Daoy (cell line): Measurements from ENCODE around the gene ATP5ME. TPM values are rescaled to one million over a fixed set of nuclear protein-coding genes. Genes with fewer than 3 reads are reported as not detected.
"Not testable (repeated sequence)": the region's sequence is repeated elsewhere in the genome, so short reads cannot be mapped to it uniquely, and the experiment has no call there.

Experiments
- DNase-seq: peaks from one replicate; pipeline ENCODE4 v3.0.0-alpha.2; 2015; ENCODE audit warnings: low read depth
- total RNA-seq: library from RNA; depleted of rRNA; stranded (reverse); fragments of >200 nt; shearing (Covaris generic); gene quantifications from 2 replicates; pipeline ENCODE4 v1.2.3, GENCODE V29; 2014

ATP5ME gene
- total RNA-seq, 1 experiment from 2014 or later, result 109 TPM

DNA sequence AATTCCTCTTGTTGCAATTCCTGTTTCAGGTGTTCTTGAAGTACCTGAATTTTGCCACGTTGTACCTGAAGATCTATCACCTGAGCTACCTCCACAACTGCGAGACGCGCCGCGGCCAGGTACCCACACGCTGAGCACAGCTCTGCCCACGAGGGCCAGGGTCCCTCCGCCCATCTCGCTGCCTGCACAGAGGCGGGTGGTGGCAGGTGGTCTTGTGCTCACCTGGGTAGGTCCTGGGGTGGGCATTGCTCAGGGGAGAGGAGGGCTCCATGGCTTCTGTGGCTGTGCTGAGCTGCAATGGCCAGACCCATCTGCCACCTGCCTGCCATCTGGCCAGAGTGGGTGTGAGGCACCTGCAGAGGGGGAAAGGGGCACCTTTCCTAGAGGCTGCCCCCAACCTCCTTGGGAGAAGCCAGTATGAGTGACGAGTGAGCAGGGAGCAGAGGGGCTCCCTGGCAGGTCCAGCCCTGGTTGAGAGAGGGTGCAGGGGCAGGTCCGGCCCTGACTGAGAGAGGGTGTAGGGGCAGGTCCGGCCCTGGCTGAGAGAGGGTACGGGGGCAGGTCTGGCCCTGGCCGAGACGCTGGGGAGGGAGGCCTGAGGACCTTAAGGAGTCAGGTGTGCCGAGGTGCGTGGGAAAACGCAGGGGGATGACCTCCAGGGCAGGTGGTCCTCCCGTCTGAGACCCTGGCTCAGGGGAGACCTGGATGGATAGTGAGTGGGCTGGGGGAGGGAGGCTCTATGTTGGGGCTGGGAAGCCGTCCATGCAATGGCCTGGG, 38.0 kb downstream of the ATP5ME start:
- DNase-seq, result no peak

DNA sequence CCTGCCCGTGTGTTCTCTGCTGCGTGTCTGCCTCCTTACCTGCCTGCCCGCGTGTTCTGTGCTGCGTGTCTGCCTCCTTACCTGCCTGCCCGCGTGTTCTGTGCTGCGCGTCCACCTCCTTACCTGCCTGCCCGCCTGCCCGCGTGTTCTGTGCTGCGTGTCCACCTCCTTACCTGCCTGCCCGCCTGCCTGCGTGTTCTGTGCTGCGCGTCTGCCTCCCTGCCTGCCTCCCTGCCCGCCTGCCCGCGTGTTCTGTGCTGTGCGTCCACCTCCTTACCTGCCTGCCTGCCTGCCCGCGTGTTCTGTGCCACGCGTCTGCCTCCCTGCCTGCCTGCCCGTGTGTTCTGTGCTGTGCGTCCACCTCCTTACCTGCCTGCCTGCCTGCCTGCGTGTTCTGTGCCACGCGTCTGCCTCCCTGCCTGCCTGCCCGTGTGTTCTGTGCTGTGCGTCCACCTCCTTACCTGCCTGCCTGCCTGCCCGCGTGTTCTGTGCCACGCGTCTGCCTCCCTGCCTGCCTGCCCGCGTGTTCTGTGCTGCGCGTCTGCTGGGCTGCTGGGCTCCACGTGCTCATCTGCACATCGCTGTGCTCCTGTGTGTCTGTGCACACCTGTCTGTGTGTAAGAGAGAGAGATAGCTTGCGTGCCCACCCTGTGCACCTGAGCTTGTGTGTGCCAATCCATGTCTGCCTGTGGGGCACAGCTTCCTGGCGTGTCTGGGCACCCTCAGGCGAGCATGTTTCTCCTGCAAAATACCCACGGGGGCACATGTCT, 38.8 kb downstream of the ATP5ME start:
- DNase-seq, result not testable (repeated sequence)

- DNase-seq, result no peak
Measured at GRCh38 chr4:634599-634985, 39.5 kb downstream of the ATP5ME start.

DNA sequence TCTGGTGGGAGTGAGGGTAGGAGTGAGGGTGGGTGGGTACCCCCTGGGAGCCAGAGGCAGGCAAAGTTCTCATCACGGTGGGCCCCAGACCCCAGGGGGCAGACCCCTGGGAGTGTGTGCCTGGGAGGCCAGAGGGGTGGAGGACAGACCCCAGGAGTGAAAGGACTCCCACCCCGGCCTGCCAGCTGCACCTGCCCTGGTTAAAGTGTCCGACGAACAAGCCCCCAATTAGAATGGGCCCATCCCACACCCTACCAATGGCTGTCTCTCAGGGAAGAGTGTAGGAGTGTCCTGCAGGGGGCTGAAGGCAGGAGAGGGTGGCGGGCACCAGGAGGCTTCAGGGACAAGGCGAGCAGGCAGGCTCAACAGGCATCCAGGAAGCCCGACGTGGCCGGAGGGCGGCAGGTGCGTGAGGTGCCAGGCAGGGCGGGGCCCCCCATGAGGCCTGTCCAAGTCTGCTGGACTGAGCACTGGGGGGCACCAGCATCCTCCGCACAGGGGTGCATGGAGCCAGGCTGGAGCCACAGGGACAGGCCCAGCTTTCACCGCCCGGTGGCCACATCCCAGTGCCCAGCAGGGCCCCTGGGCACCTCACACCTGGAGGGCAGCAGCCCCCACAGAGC, 40.0 kb downstream of the ATP5ME start:
- DNase-seq, result no peak

DNA sequence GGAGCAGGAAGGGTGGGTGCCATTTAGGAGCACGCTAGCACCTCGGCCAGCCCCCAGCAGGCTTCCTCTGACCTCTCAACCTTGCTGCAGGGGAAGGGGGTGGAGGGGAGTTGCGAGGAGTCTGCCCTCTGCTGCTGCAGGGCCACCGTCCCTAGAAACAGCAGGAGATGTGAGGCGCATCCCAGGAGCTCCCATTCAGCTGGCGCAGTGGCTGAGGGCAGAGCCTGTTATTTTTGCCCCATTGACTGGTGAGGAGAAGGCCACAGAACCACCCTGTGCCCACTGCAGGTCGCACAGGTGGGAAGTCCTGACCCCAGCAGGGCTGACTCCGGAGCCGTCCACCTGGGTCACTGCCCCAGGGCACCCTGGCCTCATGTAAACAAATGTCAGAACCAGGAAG, 40.7 kb downstream of the ATP5ME start:
- no peak for DNase-seq

DNA sequence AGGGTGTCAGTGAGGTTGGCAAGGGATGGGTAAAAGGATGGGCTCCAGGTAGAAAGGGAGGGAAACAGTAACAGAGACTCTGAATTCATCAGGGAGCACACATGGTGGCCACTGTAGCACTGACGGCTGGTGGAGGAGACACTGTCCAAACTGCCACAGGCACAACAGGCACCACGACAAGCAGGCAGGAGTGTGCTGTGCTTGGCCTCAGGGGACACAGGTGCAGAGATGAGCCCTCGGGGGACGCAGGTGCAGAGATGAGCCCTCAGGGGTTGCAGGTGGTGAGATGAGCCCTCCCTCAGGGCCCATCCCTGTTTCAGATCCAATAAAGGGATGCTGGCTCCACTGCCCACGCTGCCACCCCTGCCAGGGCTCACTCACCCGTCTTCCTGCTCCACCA, 41.1 kb downstream of the ATP5ME start:
- DNase-seq, result no peak

DNA sequence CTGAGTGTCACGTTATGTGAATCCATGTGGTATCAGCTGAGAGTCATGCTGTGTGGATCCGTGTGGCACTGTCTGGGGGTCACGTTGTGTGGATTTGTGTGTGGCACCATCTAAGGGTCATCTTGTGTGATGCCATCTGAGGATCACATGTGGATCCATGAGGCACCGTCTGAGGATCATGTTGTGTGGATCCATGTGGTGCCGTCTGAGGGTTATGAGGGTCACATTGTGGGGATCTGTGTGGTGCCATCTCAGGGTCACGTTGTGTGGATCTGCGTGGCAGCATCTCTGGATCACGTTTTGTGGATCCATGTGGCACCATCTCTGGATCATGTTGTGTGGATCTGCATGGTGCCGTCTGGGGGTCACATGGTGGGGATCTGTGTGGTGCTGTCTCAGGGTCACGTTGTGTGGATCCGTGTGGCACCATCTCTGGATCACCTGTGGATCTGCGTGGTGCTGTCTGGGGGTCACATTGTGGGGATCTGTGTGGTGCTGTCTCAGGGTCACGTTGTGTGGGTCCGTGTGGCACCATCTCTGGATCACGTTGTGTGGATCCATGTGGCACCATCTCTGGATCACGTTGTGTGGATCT, 41.8 kb downstream of the ATP5ME start:
- no peak for DNase-seq

DNA sequence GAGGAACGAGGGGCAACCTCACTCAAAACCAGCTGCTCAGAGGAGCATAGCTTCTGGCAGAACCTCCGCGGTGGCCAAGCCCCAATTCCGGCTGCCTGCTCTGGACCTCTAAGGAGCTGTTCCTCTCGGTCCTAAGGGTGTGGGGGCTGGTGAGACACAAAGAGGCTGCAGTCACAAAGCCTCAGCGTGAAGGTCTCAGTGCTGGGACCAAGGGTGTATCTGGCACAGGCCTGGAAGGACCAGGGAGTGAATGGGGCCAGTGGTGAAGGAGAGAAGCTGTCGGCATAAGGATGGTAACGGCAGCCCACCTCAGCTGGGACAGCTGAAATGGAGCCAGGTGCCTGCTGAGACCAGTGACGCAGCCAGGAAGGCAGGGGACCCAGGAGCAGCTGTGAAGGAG, 43.4 kb downstream of the ATP5ME start:
- no peak for DNase-seq

GRCh38 chr4:629915-630641, 44.0 kb downstream of the ATP5ME start:
- no peak for DNase-seq

- no peak for DNase-seq
Measured at GRCh38 chr4:629636-629914, 44.5 kb downstream of the ATP5ME start.

DNA sequence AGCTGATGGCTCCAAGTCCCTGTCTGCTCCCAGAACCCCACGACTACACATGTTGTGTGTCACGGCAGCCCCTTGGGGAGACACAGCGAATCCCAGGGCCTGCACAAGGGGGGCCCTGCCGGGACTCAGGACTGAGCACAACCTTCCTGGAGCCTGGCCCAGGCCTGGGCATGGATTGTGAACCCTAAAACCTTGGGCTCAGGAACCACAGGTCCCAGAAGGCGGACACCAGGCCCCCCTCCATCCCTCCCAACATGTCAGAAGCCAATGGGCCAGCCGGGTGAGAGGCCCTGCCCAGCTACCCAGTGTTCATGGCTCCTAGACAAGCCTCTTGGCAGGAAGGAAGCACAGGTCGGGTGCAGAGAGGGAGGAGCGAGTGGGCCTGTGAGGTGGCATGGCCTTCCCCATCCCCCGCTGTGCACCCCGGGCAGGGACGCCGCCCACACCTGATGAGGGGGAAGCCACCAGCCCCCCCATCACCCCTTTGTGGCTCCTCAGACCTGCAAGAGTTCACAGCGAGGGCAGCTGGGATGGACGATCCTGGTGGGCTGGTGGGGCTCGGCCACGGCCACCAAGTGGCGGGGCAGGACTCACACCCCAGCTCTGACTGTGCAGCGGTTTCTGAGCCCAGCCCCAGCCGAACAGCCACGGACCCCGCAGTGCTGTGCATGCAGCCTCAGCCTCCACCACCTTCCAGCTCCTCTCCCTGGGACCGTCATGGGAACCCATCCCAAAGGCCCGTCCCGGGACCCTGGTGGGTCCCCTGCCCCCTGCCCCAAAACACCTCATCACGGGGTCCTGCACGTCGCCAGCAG, 45.0 kb downstream of the ATP5ME start:
- DNase-seq, result no peak

GRCh38 chr4:628311-628741, 45.8 kb downstream of the ATP5ME start:
- no peak for DNase-seq

- no peak for DNase-seq
Measured at GRCh38 chr4:627347-628125, 46.5 kb downstream of the ATP5ME start.

GRCh38 chr4:626201-627091, 47.6 kb downstream of the ATP5ME start:
- DNase-seq, result no peak

- DNase-seq, result no peak
Measured at GRCh38 chr4:625631-626161, 48.4 kb downstream of the ATP5ME start.

GRCh38 chr4:624705-625590, 49.1 kb downstream of the ATP5ME start, which contains the start of gene PDE6B:
PDE6B (plus strand) TSS chr4:625573; CDS start chr4:625627, 54 bp downstream.
- no peak for DNase-seq

DNA sequence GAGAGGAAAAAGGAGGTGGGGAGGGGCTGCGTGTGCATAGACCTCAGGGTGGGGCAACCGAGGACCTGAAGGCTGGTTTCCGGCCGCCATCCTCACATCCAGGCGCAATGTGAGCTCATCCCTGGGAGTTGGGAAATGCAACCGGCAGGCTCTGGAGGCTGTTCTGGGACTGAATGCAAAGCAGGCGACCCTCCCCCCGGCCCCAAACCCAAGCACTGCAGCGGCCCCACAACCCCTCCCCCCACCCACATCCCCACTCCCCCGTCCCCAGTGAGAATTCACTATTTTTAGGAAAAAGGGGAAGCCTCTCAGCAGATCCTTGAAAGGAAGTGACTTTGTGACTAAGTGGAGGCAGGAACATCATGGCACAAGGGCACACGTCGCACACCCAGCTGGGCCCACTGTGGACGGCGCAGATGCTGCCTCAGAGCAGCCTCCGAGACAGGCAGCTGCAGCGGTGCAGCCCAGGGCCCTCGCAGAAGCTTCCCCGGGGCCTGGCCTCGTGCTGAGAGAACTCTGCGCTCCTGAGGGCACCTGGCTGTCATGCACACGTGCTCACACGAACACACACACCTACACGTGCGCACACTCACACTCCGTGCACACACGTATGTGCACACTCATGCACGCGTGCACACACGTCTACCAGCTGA, 50.0 kb downstream of the ATP5ME start:
- DNase-seq, result no peak
